ENCODE data around the gene CDH4.

- no peak for TF ChIP-seq CTCF (IDR thresholded peaks at IDR 0.05 in 8 of 11, conservative IDR thresholded peaks at IDR 0.05 in 3 of 11)
- no peak for TF ChIP-seq POLR2AphosphoS5 (IDR thresholded peaks at IDR 0.05)
- TF ChIP-seq POLR2A (IDR thresholded peaks at IDR 0.05), result no peak
These were observed 613.3 kb downstream of the CDH4 start for GRCh38 chr20:61865353-61865752.
